ELR (cell line): Measurements from ENCODE around the gene MAP3K8.
"Not testable (repeated sequence)": the region's sequence is repeated elsewhere in the genome, so short reads cannot be mapped to it uniquely, and the experiment has no call there.

Source experiments
- DNase-seq: peaks from one replicate; pipeline ENCODE4 v3.0.0-alpha.2; 2015; ENCODE audit warnings: low read depth

MAP3K8 gene

GRCh38 chr10:30447125-30447799, 13.3 kb downstream of the MAP3K8 start:
- DNase-seq: peak; percentile 78

GRCh38 chr10:30448092-30448491, 14.1 kb downstream of the MAP3K8 start:
- DNase-seq: no peak

- DNase-seq: no peak
Observed at GRCh38 chr10:30453764-30454527, 20.0 kb downstream of the MAP3K8 start.

GRCh38 chr10:30454744-30455510, 20.9 kb downstream of the MAP3K8 start:
- DNase-seq: peak; percentile 2

GRCh38 chr10:30455816-30456215, 21.8 kb downstream of the MAP3K8 start:
- no peak for DNase-seq

GRCh38 chr10:30456266-30456665, 22.3 kb downstream of the MAP3K8 start:
- DNase-seq: no peak

GRCh38 chr10:30459283-30459682, 25.3 kb downstream of the MAP3K8 start:
- DNase-seq: no peak

GRCh38 chr10:30460121-30460520, 26.1 kb downstream of the MAP3K8 start:
- DNase-seq: no peak

- DNase-seq: no peak
Observed at GRCh38 chr10:30462513-30462912, 28.5 kb downstream of the MAP3K8 start.

GRCh38 chr10:30463944-30464451, 30.0 kb downstream of the MAP3K8 start:
- DNase-seq: no peak

- no peak for DNase-seq
Observed at GRCh38 chr10:30464675-30465074, 30.7 kb downstream of the MAP3K8 start.

- no peak for DNase-seq
Observed at GRCh38 chr10:30466445-30466844, 32.5 kb downstream of the MAP3K8 start.

- no peak for DNase-seq
Observed at GRCh38 chr10:30467651-30468338, 33.8 kb downstream of the MAP3K8 start.

- DNase-seq: no peak
Observed at GRCh38 chr10:30472414-30473155, 38.6 kb downstream of the MAP3K8 start.

GRCh38 chr10:30475515-30475914, 41.5 kb downstream of the MAP3K8 start:
- DNase-seq: not testable (repeated sequence)

GRCh38 chr10:30476511-30477155, 42.6 kb downstream of the MAP3K8 start:
- no peak for DNase-seq

GRCh38 chr10:30479513-30479912, 45.5 kb downstream of the MAP3K8 start:
- DNase-seq: not testable (repeated sequence)

GRCh38 chr10:30481603-30482002, 47.6 kb downstream of the MAP3K8 start:
- DNase-seq: no peak

- DNase-seq: no peak
Observed at GRCh38 chr10:30488316-30488715, 54.3 kb downstream of the MAP3K8 start.

- DNase-seq: no peak
Observed at GRCh38 chr10:30489346-30489745, 55.4 kb downstream of the MAP3K8 start.
